Measurements from ENCODE around the gene CTXND1. TPM values are rescaled to one million over a fixed set of nuclear protein-coding genes. Genes with fewer than 3 reads are reported as not detected.

CTXND1 gene
- polyA plus RNA-seq, 4 donors, result 9.4 to 14.1 (median 11.8) TPM

DNA sequence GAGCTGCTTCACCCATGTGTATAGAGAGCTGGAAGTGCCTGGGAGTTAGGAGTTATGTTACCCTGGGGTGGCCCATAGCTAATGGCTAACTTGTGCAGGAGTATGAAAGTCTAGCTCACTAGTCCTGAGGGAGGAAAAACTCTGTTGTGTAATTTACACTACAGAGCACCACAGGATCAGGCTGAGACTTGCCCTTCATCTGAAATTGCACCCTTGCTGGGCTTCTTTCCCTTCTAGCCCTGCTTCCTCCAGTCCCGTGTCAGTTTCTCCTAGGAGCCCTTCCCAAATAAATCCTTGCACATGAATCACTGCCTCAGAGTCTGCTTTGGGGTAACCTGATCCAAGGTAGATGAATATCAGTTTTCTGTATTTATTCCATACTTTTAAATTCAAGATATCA is 40.0 kb downstream of the CTXND1 start:
- no peak for DNase-seq (ENCODE audit: low read depth in 4 of 4, low spot score in 3 of 4)

DNA sequence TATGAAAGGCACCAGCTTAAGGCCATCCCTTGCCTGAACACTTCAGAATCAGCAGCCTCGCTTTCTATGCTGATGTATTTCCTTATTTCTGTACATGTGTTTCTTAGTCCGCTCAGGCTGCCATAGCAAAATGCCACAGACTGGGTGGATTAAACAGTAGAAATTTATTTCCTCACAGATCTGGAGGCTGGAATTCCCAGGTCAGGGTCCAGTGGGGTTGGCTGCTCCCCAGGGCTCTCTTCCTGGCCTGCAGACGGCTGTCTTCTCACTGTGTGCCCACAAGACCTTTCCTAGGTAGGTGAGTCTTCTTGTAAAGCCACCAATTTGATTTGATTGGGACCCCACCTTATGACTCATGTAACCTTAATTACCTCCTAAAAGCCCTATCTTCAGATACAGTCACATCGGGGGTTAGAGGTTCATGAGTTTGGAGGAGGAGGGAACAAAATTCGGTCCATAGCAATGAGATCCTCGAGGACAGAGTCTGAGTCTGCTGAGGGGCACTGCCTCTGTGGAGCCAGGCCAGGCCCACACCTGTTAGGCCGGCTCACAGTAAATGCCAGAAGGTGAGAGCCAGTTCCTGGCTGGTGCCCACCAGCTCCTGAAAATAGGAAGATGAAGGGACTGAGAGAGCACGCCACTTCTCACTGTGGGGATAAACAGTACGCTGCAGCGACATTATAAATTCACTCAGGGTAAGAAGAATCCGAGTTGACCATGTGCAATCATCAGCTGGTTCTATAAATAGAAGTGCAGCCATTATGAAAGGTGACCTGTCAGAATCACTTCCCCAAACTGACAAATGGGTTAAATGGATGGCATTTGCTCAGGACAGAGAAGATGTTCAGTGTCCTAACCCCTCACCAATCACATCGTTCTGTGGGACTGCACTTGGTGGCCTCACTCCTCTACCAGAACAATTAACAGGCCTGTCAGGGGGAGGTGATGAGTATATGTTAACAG is 41.1 kb downstream of the CTXND1 start:
- DNase-seq (ENCODE audit: low read depth in 4 of 4, low spot score in 3 of 4), result no peak

DNA sequence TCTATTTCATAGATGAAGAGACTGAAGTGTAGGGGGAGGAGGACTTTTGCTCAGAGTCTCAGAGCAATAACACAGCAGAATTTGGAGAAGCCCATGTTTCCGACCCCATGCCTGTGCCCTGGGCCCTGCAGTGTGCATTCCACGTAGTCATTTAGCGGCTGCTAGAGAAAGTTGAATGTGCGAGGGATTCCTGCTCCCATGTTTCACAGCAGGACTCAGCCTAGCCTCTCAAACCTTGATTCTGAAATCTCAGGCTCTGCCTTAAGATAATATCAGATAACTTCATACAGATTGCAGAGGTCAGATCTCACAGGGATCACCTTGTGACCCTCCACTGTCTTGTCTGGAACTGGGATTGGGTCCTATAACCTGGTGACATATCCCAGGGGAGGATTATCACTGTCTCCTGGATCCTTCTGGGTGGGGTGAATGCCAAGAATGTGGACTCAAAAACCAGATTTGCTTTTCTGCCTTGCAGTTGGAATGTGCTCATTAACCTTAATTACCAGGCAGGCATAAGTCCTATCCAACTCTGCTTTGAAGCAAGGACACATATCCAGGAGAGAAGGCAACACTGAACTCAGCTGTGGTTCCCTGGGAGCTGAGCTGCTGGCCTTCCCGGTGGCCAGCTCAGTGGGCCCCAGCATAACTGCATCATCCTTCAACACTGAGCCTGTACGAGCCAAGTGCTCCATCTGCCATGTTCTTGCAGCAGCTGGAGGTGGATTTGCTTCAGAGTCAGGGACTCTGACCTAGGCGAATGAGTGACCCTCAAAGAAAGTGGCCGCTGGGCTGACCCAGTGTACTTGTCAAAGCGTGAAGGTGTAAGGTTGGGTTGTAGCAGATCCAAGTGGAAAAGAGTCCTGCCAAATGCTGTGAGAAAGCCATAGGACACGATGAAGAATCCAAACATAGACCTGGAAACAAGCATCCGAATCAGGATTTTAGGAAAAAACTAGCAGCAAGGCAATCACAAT is 43.0 kb downstream of the CTXND1 start:
- DNase-seq (ENCODE audit: low read depth in 4 of 4, low spot score in 3 of 4), result no peak

GRCh38 chr15:80207887-80208286 is 44.1 kb downstream of the CTXND1 start:
- DNase-seq (ENCODE audit: low read depth in 4 of 4, low spot score in 3 of 4), result peak in 1 of 4 donors; percentile 2

- DNase-seq (ENCODE audit: low read depth in 4 of 4, low spot score in 3 of 4), result no peak
These were observed 47.8 kb downstream of the CTXND1 start for GRCh38 chr15:80204231-80204630.

GRCh38 chr15:80203361-80203885 is 48.6 kb downstream of the CTXND1 start:
- DNase-seq (ENCODE audit: low read depth in 4 of 4, low spot score in 3 of 4), result no peak

DNA sequence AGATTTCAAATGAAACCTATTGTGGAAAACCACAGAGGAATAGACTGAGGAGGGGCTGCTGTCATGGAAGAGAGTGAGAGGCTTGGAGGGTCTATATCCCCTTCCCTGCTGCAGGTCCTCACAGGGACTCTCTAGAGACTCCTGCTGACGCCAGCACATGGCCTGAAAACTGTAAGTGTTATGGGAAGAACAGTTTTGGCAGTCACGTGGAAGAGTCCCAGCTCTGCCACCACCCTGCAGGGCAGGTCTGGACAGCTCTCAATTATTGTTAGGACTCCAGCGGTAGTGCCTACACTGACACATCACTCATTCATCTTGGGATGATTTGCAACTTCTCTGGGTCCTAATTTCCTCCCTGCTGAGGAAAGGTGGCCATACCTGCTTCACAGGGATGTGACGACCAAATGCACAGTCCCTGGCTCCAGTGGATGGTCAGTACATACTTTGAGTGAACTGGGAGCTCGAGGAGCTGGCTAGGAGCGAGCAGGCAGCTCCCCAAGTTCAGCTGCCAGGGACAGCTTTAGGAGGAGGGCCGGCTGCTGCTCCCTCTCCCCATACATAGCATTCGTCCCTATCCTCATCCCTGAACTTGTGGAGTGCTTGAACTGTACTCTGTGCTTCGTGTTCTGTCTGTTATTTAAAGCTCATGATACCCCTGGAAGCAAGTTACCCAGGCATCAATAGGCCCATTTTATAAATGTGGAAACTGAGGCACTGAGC is 49.2 kb downstream of the CTXND1 start:
- no peak for DNase-seq (ENCODE audit: low read depth in 4 of 4, low spot score in 3 of 4)

DNA sequence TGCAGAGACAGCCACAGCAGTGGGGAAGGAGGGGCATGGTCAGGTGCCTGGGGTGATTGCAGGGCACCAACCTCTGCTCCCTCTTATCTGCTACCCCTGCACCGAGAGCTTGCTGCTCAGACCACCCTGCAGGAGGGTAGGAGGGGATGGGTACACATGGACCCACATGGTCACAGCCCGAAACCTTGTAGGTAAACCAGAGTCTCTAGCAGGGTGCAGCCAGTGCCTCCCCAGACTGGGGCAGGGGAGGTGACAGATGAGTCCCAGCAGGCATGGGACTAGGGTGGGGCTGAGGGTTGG is 50.0 kb downstream of the CTXND1 start:
- DNase-seq (ENCODE audit: low read depth in 4 of 4, low spot score in 3 of 4), result no peak

GRCh38 chr15:80201256-80202015 is 50.6 kb downstream of the CTXND1 start:
- DNase-seq (ENCODE audit: low read depth in 4 of 4, low spot score in 3 of 4), result no peak

DNA sequence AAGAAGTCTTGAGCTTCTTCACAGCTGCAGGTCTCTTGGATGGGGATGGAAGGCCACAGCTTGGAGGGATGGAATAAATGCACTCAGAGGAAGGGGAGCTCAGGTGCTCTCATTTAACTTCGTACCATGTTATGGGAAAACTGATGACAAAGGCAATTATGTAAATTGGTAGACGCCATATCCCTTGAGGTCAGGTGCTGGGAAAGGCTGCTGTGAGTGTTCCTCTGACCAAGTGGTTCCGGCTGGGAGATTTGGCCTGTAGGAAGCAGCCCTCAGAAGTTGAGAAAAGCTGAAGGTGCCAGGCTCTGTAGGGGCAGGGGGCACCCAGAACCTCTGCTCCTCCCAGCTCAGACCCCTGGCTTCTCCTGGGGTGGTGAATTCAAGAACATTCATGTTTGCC is 52.1 kb downstream of the CTXND1 start:
- no peak for DNase-seq (ENCODE audit: low read depth in 4 of 4, low spot score in 3 of 4)

GRCh38 chr15:80199366-80199765 is 52.6 kb downstream of the CTXND1 start:
- no peak for DNase-seq (ENCODE audit: low read depth in 4 of 4, low spot score in 3 of 4)

DNA sequence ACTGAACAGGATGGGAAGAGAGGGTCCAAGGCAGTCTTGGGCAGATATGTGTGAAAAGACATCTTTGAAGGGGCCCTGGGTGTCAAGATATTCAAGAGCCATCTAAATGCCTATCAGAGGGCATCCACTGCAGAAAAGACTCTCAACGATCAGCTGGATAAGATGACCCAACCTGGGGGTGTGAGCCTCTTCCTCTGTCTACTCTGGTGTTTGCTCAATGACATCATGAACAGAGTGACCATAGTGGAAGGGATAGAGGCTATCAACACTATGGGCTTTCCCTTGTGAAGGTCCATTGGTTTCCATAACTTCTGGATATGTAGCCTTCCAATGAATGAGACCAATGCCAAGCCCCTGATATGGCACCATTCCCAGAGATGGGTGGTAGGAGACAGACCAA is 57.1 kb downstream of the CTXND1 start:
- no peak for DNase-seq (ENCODE audit: low read depth in 4 of 4, low spot score in 3 of 4)

DNA sequence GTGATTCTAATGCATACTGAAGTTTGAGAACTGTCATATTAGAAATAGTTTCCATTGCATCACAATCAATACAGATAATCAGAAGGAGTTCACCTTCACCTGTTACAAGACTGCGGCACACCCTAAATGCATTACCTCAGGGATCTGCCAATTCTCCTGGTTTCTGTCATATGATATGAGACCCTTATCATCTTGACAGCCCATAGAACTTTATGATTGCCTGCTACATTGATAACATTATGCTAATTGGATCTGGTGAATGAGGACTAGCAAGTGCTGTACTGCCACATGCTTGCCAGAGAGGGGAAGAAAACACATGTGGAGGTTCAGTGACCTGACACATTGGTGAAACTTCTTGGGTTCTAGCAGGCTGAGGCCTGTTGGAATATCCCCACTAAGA is 57.8 kb downstream of the CTXND1 start:
- no peak for DNase-seq (ENCODE audit: low read depth in 4 of 4, low spot score in 3 of 4)

DNA sequence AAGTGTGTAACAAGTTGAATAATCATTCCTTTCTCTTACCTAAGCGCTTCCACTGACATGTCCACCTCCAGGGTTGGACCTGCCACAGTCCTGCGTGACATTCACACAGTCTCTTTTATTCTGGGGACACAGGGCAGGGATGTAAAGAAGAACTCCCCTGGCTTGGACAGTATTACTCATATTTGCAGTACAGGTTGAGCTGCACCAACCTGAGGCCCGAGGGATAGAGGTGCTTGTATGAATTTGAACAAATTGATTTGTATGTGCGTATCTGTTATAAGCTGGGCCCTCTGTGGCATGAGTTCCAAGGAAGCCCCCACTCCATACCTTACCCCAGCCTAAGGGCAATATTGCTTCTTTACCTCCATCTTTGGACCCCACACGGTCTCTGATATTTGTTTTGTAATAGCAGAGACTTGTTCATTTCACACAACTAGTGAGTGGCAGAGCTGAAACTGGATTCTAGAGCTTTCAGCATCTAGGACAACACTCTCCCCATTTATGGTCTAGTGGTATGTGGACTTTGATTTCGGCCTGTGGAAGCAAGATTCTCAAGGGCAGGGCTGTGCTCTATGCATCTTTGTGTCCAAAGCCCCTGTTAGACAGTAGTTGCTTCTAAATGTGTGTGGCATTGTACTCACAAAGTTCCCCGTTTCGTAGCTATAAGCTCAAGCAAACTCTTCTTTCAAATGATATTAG is 60.0 kb downstream of the CTXND1 start:
- DNase-seq (ENCODE audit: low read depth in 4 of 4, low spot score in 3 of 4), result no peak

GRCh38 chr15:80191198-80191597 is 60.8 kb downstream of the CTXND1 start:
- DNase-seq (ENCODE audit: low read depth in 4 of 4, low spot score in 3 of 4), result no peak

DNA sequence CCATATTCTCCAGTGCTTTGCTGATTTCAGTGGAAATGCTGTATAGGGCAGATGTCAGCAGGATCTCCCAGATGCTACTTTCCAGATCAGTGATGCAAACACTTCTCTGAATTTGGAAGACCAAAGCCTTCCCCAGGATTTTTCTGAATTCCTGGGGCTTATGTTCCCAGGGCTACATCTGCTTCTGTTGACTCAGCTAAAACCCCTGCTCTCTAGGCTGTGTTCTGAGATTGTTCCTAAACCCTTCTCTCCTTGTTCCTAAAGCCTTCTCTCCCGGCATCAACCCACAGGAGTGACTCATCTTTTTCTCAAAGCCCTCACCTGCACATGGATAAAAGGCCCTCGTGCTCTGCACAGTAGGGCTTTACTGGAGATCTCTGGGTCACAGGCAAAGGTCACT is 63.8 kb downstream of the CTXND1 start:
- DNase-seq (ENCODE audit: low read depth in 4 of 4, low spot score in 3 of 4), result no peak

DNA sequence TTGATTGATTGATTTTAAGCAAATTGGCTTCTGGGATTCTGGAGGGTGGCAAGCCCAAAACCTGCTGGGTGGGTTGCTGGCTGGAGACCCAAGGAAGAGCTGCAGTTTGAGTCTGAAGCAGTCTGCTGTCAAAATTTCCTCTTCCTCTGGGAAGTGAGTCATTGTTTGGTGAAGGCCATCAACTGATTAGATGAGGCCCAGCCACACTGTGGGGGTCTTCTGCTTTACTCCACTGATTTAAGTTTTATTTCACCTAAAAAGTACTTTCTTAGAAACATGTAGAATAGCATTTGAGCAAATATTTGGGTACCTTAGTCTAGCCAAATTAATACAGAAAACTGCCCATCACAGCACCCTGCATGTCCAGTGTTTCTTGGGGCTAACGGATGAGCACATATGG is 65.4 kb downstream of the CTXND1 start:
- no peak for DNase-seq (ENCODE audit: low read depth in 4 of 4, low spot score in 3 of 4)

- no peak for DNase-seq (ENCODE audit: low read depth in 4 of 4, low spot score in 3 of 4)
These were observed 65.9 kb downstream of the CTXND1 start for GRCh38 chr15:80186066-80186465.

GRCh38 chr15:80185152-80185551 is 66.9 kb downstream of the CTXND1 start:
- no peak for DNase-seq (ENCODE audit: low read depth in 4 of 4, low spot score in 3 of 4)
